ENCODE measurements around the gene PM20D2. TPM values are rescaled to one million over a fixed set of nuclear protein-coding genes. Genes with fewer than 3 reads are reported as not detected.

The PM20D2 gene
- total and polyA plus RNA-seq, 2 of the 13 experiments (the other 11 are each of a cell fraction or from before 2014, with no cell fraction given): 13.3 to 26.3 TPM

- CTCF ChIA-PET (ENCODE audit: low intra/inter-chr PET ratio, low total read pairs): no interaction called here
- H3K27me3 ChIP-seq (ENCODE audit: control insufficient read depth in 1 of 2, insufficient read depth in 2 of 2, low read length in 2 of 2): no peaks in the 10 kb centered on the region; a peak in 2 of 5 replicates
- in situ Hi-C loops (cut with HindIII; ENCODE audit: extremely low pct_ligation_motif_present, low pct_unique_long_range_greater_than_20kb): no loop called here
- H3K9ac ChIP-seq (ENCODE audit: insufficient read depth, low read depth, low read length): no peak overlapping the region
- H3K27ac ChIP-seq (ENCODE audit: extremely low read length, insufficient read depth, low read length): no peak overlapping the region
- peaks cover 0 to 3% of the 10 kb centered on the region in 2 experiments; a peak in 2 of 5 replicates for H3K36me3 ChIP-seq (replicated peaks in 1 of 2; ENCODE audit: control insufficient read depth in 1 of 2, insufficient read depth in 2 of 2, low read length in 2 of 2)
- H4K20me1 ChIP-seq (ENCODE audit: insufficient read depth, low read length): no peaks in the 10 kb centered on the region
- peak overlapping the region; percentile 38 for H3K4me2 ChIP-seq (ENCODE audit: low read depth, low read length)
- TF ChIP-seq ZBTB38 (CRISPR knock-in tag; IDR thresholded peaks at IDR 0.05): 0 out of 2 replicates have a peak, but pooled peaks have one; percentile 4
- TF ChIP-seq HOXA5 (CRISPR knock-in tag; IDR thresholded peaks at IDR 0.05): no peak
- no peak for TF ChIP-seq MEIS2 (CRISPR knock-in tag; IDR thresholded peaks at IDR 0.05)
- TF ChIP-seq NR2F1 (CRISPR knock-in tag; IDR thresholded peaks at IDR 0.05): no peak
- TF ChIP-seq FOSL2 (CRISPR knock-in tag; IDR thresholded peaks at IDR 0.05): peak; percentile 69
- TF ChIP-seq ZNF770 (CRISPR knock-in tag; IDR thresholded peaks at IDR 0.05): peak; percentile 32; the same call in 1 of the 2 replicates
- TF ChIP-seq BRCA1 (CRISPR knock-in tag; IDR thresholded peaks at IDR 0.05): no peak
- TF ChIP-seq ZNF343 (CRISPR knock-in tag; IDR thresholded peaks at IDR 0.05): no peak
- no peak for TF ChIP-seq MED8 (CRISPR knock-in tag; IDR thresholded peaks at IDR 0.05; ENCODE audit: insufficient replicate concordance)
- no peak for TF ChIP-seq ZNF383 (CRISPR knock-in tag; IDR thresholded peaks at IDR 0.05; ENCODE audit: borderline replicate concordance)
- no peak for TF ChIP-seq ZNF253 (CRISPR knock-in tag; IDR thresholded peaks at IDR 0.05; ENCODE audit: borderline replicate concordance)
- TF ChIP-seq ZNF687 (CRISPR knock-in tag; IDR thresholded peaks at IDR 0.05): no peak
- TF ChIP-seq NFE2L2 (IDR thresholded peaks at IDR 0.05; ENCODE audit: low read length): no peak
- TF ChIP-seq KLF6 (CRISPR knock-in tag; IDR thresholded peaks at IDR 0.05): no peak
- FAIRE-seq (no peak), DNase-seq (ENCODE audit: low spot score) (no peak), ATAC-seq (no peak)
- H3K4me3 ChIP-seq (replicated peaks in 1 of 3; ENCODE audit: insufficient read depth in 1 of 3, low read depth in 2 of 3, low read length in 3 of 3): no peak overlapping the region; a peak in 1 of 6 replicates
- no peaks in the 10 kb centered on the region for H3K9me3 ChIP-seq (ENCODE audit: low read length)
- 95% methylated on average over 17 of the region's 17 CpGs for WGBS (ENCODE audit: low lambda C conversion rate)
- peaks cover 44% of the 10 kb centered on the region for H3K4me1 ChIP-seq (ENCODE audit: insufficient read depth, low read length)
- H2AFZ ChIP-seq (ENCODE audit: low read length): no peak overlapping the region
- BruUV-seq (replicated peaks): no TSS peak
- POLR2A ChIA-PET: no interaction called here
- peaks cover 28% of the 10 kb centered on the region for H3K79me2 ChIP-seq (ENCODE audit: insufficient read depth, low read length)
- intact Hi-C loops (cut with micrococcal nuclease; ENCODE audit: unreplicated experiment): loop anchor here (5.0 kb wide), 1 partner anchor 66 kb away; the partner anchor contains the start of gene PNRC1
Measured at GRCh38 chr6:89148016-89148750, 2.3 kb downstream of the PM20D2 start.

All from HepG2 (cell line).